Smooth muscle cell (in vitro differentiated cells): ENCODE data around the gene TBATA. TPM values are rescaled to one million over a fixed set of nuclear protein-coding genes. Genes with fewer than 3 reads are reported as not detected.

Experiments
- DNase-seq: peaks from one replicate; lab custom pipeline; 2025; ENCODE audit not compliant: unreplicated experiment; lab: John Stamatoyannopoulos, UW
- H2AFZ ChIP-seq: fragments of 200-600 bp; sonication (generic); 2 replicates; pipeline ENCODE4 v1.6.0; 2016; ENCODE audit warnings: antibody characterized with exemption, low read depth, mild to moderate bottlenecking
- H3F3A ChIP-seq: fragments of 200-600 bp; sonication (generic); 2 replicates; pipeline ENCODE4 v1.6.0; 2017; ENCODE audit warnings: antibody characterized with exemption, low read depth
- H3K27ac ChIP-seq: fragments of 200-600 bp; sonication (generic); 2 replicates; pipeline ENCODE4 v1.5.1; 2016; ENCODE audit warnings: low read depth, mild to moderate bottlenecking
- H3K27me3 ChIP-seq: fragments of 200-600 bp; sonication (generic); 2 replicates; pipeline ENCODE4 v1.6.1; 2016; ENCODE audit warnings: low read depth, mild to moderate bottlenecking
- H3K36me3 ChIP-seq: fragments of 200-600 bp; sonication (generic); 2 replicates; pipeline ENCODE4 v1.5.1; 2016; ENCODE audit warnings: low read depth
- H3K4me1 ChIP-seq: fragments of 200-600 bp; sonication (generic); 2 replicates; pipeline ENCODE4 v1.5.1; 2016; ENCODE audit warnings: low read depth
- H3K4me2 ChIP-seq: fragments of 200-600 bp; sonication (generic); 2 replicates; pipeline ENCODE4 v1.6.0; 2016; ENCODE audit warnings: mild to moderate bottlenecking
- H3K4me3 ChIP-seq: fragments of 200-600 bp; sonication (generic); 2 replicates; pipeline ENCODE4 v1.5.1; 2016; ENCODE audit warnings: mild to moderate bottlenecking
- H3K79me2 ChIP-seq: fragments of 200-600 bp; sonication (generic); 2 replicates; pipeline ENCODE4 v1.6.0; 2016; ENCODE audit warnings: low read depth, mild to moderate bottlenecking
- H3K9ac ChIP-seq: fragments of 200-600 bp; sonication (generic); 2 replicates; pipeline ENCODE4 v1.6.0; 2016; ENCODE audit warnings: low read depth
- H3K9me3 ChIP-seq: fragments of 200-600 bp; sonication (generic); replicated peaks from 2 replicates; pipeline ENCODE4 v1.5.1; 2016; ENCODE audit warnings: low read depth
- H4K20me1 ChIP-seq: fragments of 200-600 bp; sonication (generic); 2 replicates; pipeline ENCODE4 v1.6.0; 2016; ENCODE audit warnings: low read depth
- WGBS: methylation state at CpG from one replicate; pipeline ENCODE4 v1.1.7; 2016; ENCODE audit warnings: low lambda C conversion rate; 5-methylcytosine and 5-hydroxymethylcytosine counted together
- polyA plus RNA-seq: library from polyadenylated mRNA; unstranded; fragments of >200 nt; fragmentation: Nextera tagmentation; extraction: Ambion mirVana; gene quantifications from 2 replicates; pipeline ENCODE4 v1.2.1, GENCODE V29; 2016
- total RNA-seq: library from RNA; depleted of rRNA; stranded (reverse); fragments of >200 nt; gene quantifications from 2 replicates; pipeline ENCODE4 v1.2.3, GENCODE V29; 2014
- TF ChIP-seq, protein P1 (sequence below): fragments of 200-600 bp; sonication (generic); IDR thresholded peaks from 2 replicates; pipeline ENCODE4 v1.5.1; 2017; ENCODE audit warnings: borderline replicate concordance, mild to moderate bottlenecking, antibody characterized with exemption; ENCODE audit not compliant: insufficient read depth, poor library complexity, severe bottlenecking

The TBATA gene
- total and polyA plus RNA-seq, 2 experiments from 2014 or later: not detected

DNA sequence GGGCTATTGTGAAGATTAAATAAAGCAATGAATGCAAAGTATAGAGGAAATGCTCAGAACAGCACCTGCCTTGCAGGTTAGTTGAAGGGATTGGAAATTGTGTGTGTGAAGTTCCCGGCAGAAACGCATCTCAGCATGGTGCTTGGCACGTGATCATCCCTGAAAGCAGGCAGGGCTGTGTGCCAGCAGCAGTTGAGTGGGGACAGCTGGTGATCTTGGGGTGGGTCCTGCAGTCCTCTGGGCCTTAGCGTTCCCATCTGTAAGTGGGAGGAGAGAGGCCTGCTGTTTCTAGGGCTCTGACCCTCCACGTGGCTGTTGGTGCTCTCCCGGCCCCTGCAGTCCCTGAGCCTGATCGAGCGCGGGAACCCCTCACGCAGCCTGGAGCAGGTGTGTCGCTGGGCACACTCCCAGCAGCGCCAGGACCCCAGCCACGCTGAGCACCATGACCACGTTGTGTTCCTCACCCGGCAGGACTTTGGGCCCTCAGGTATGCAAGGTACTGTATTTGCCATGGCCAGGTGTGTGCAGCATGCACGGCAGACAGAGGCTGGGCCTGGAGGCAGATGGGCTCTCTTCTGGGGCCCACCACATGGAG is 55.3 kb downstream of the TBATA start:
- H3K27ac ChIP-seq: no peak overlapping the region
- no peak overlapping the region for H3K4me2 ChIP-seq
- 88% methylated on average over 16 of the region's 16 CpGs for WGBS
- H3K9me3 ChIP-seq: no peaks in the 10 kb centered on the region
- H3K4me1 ChIP-seq: no peaks in the 10 kb centered on the region
- H3F3A ChIP-seq: no peaks in the 10 kb centered on the region
- no peaks in the 10 kb centered on the region for H3K27me3 ChIP-seq
- no peaks in the 10 kb centered on the region for H4K20me1 ChIP-seq
- no peak overlapping the region for H3K4me3 ChIP-seq
- no peak overlapping the region for H3K9ac ChIP-seq
- no peaks in the 10 kb centered on the region for H3K36me3 ChIP-seq
- no peak overlapping the region for H2AFZ ChIP-seq
- no peaks in the 10 kb centered on the region for H3K79me2 ChIP-seq
- no peak for DNase-seq
- TF ChIP-seq, protein P1, sequence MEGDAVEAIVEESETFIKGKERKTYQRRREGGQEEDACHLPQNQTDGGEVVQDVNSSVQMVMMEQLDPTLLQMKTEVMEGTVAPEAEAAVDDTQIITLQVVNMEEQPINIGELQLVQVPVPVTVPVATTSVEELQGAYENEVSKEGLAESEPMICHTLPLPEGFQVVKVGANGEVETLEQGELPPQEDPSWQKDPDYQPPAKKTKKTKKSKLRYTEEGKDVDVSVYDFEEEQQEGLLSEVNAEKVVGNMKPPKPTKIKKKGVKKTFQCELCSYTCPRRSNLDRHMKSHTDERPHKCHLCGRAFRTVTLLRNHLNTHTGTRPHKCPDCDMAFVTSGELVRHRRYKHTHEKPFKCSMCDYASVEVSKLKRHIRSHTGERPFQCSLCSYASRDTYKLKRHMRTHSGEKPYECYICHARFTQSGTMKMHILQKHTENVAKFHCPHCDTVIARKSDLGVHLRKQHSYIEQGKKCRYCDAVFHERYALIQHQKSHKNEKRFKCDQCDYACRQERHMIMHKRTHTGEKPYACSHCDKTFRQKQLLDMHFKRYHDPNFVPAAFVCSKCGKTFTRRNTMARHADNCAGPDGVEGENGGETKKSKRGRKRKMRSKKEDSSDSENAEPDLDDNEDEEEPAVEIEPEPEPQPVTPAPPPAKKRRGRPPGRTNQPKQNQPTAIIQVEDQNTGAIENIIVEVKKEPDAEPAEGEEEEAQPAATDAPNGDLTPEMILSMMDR: no peak

DNA sequence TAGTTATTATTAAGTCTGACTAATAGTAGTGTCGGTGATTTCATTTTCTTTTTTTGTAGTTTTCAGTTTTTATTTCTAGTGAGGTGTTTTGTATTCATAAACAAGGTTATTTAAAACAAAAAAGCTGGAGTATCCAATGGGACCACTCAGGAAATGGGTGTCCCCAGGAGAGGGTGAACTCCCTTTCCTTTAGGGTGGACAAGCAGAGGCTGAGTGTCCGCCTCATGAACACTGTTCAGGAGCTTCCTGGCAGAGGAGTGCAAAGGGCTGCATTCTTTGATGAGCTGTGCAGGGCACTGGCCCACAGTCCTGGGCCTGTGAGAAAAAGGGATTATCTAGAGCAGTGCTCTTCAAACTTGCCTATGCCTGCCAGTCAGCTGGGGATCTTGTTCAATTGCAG is 56.8 kb downstream of the TBATA start:
- no peaks in the 10 kb centered on the region for H3F3A ChIP-seq
- H3K9ac ChIP-seq: no peak overlapping the region
- 92% methylated on average over 2 of the region's 2 CpGs for WGBS
- H3K4me2 ChIP-seq: no peak overlapping the region
- H3K36me3 ChIP-seq: no peaks in the 10 kb centered on the region
- DNase-seq: no peak
- H3K4me3 ChIP-seq: no peak overlapping the region
- TF ChIP-seq, protein P1: no peak
- H2AFZ ChIP-seq: no peak overlapping the region
- no peaks in the 10 kb centered on the region for H4K20me1 ChIP-seq
- no peak overlapping the region for H3K27ac ChIP-seq
- H3K79me2 ChIP-seq: no peaks in the 10 kb centered on the region
- no peaks in the 10 kb centered on the region for H3K9me3 ChIP-seq
- no peaks in the 10 kb centered on the region for H3K4me1 ChIP-seq
- no peaks in the 10 kb centered on the region for H3K27me3 ChIP-seq

DNA sequence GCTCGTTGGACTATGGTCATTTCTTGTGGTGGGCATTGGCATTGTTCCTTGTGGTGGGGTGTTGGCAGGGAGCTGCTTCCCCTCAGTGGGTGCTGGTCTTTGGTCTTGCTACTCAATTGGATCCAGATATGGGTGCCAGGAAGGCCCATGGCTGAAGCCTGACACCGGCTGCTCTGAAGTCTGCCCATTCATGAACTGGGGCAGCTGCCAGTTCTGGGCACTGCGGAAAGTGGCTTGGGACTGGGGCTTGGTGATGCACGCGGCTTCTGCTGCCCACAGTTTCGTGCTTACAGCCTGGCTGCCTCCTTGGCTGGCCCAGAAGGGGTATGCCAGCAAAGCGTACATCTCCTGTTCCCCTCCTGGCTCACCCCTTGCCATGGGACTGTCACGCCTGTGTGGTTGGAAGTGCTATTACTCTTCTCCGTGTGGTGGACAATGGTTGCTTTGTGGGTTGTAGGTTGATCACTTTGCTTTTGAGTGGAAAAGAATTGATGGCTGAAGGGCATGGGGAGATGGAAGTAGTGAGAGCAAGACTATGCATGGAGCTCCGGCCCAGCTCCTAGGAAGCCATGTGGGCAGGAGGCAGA is 58.2 kb downstream of the TBATA start:
- no peak overlapping the region for H3K27ac ChIP-seq
- H3K27me3 ChIP-seq: no peaks in the 10 kb centered on the region
- no peaks in the 10 kb centered on the region for H4K20me1 ChIP-seq
- H3K36me3 ChIP-seq: no peaks in the 10 kb centered on the region
- H3K9me3 ChIP-seq: no peaks in the 10 kb centered on the region
- H3K79me2 ChIP-seq: no peaks in the 10 kb centered on the region
- no peak overlapping the region for H3K4me3 ChIP-seq
- H3K9ac ChIP-seq: no peak overlapping the region
- no peaks in the 10 kb centered on the region for H3K4me1 ChIP-seq
- no peak overlapping the region for H2AFZ ChIP-seq
- 94% methylated on average over 10 of the region's 10 CpGs for WGBS
- no peaks in the 10 kb centered on the region for H3F3A ChIP-seq
- H3K4me2 ChIP-seq: no peak overlapping the region
- TF ChIP-seq, protein P1: no peak
- DNase-seq: no peak

DNA sequence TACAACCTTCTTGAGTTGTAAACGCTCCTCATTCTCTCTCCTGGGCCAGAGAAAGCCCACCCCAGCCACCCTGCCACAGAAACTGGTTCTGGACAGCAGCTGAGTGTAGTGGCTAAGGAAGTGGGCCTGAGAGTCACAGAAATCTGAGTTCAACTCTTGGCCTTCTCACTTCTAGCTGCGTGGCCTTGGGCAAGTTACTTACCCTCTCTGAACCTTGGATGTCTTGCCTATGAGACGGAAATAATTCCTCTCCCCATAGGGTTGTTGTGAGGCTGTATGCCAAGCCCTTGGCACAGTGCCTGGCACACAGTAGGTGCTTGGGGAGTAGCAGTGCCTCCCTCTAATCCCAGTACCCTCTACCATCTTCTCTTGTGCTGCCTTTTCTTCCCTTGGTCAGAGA is 61.4 kb downstream of the TBATA start:
- Histone ChIP-seq H3K9ac (no peak overlapping the region), H3K9me3 (no peaks in the 10 kb centered on the region), H3K27ac (no peak overlapping the region), H3F3A (no peaks in the 10 kb centered on the region), H3K4me3 (no peak overlapping the region), H3K27me3 (no peaks in the 10 kb centered on the region), H4K20me1 (no peaks in the 10 kb centered on the region), H3K4me1 (no peaks in the 10 kb centered on the region), H3K79me2 (no peaks in the 10 kb centered on the region), H2AFZ (no peak overlapping the region), H3K36me3 (no peaks in the 10 kb centered on the region), H3K4me2 (no peak overlapping the region)
- DNase-seq: no peak
- TF ChIP-seq, protein P1: no peak
- WGBS: 87% methylated on average over 3 of the region's 3 CpGs
